Measurements from ENCODE around the gene LRRC23.

LRRC23 gene

GRCh38 chr12:6946033-6946919 lies 41.7 kb downstream of the LRRC23 start:
- DNase-seq, result peak; percentile 74 to 81 (median 77)

GRCh38 chr12:6946920-6947374 lies 42.3 kb downstream of the LRRC23 start:
- DNase-seq, result no peak

- DNase-seq, result no peak
Observed at GRCh38 chr12:6947615-6948014, 43.0 kb downstream of the LRRC23 start.

DNA sequence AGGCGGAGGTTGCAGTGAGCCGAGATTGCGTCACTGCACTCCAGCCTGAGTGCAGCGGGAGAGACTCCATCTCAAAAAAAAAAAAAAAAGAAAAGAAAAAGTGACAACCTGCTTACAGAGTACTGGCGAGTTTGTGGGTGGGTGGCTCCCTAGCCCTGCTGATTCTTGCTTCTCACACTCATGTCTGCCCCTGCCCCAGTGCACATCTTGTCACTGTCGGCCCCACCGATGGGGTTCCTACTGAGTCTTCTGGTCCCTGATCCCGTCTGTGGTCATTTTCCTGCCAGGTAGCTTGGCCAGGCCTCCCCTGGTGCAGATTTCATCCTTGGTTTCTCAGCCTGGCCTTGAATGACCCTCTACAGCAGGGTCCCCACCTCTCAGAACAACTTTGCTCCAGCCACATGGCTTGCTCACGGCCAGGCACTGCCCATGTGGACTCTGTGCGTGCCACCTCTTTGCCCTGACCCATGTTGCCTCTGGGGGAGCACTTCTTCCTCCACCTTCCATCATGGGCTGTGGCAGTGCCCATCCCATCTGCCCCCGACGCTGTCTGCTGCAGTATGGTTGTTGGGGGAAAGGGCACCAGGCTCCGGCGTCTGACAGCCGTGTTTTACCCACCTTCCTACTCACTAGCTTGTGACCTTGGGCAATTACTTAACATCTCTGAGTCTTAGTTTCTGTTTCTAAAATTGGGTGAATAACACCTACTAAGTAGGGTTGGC lies 44.4 kb downstream of the LRRC23 start:
- DNase-seq, result peak; percentile 83 to 88 (median 86)

DNA sequence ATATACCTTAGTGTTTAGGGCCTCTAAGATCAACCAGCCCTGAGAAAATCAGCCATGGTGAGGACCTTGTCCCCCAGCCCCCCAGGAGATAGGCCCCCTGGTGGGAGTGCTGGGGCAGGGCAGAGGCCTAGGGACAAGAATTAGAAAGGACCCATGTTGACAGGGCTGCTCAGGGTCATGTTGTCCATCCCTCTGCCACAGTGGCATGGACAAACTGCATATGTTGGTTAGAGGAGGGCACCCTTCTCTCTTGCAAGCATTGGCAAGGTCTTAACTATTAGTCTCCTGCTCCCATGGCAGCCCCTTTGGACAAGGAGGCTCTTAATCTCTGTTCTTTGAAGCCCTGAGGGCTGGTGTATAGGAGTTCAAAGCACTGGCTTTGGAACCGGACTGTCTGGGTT lies 45.8 kb downstream of the LRRC23 start:
- DNase-seq, result peak in 1 of 3 donors; percentile 52

DNA sequence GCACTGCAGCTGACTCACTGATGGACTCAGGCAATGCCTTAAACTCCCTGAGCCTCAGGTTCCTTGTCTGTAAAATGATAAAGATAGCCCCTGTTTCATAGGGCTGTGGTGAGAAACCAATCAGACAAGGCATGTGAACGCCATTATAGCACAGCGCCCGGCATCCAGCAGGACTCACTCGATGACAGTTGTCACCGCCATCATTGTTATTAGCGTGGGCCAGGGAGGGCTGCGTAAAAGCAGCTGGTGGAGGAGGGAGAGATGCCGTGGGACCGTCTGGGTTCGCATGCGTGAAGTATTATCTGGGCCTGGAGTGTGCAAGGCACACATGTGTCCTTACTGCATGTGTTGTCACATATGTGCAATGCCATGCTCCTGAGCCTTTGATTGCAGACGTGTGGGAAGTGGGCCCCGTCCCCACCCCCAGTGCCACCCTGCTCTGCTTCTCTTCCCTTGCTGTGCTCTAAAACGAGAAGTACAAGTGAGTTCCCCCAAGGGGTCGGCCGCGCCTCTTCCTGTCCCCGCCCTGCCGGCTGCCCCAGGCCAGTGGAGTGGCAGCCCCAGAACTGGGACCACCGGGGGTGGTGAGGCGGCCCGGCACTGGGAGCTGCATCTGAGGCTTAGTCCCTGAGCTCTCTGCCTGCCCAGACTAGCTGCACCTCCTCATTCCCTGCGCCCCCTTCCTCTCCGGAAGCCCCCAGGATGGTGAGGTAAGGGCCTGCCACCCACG lies 46.4 kb downstream of the LRRC23 start, which contains the start of gene PTPN6:
PTPN6 (plus strand) TSS at position 546 of the 730 bp plus-strand sequence; CDS start at position 703, 157 bp downstream.
- DNase-seq, result peak; percentile 88 to 92 (median 89)

DNA sequence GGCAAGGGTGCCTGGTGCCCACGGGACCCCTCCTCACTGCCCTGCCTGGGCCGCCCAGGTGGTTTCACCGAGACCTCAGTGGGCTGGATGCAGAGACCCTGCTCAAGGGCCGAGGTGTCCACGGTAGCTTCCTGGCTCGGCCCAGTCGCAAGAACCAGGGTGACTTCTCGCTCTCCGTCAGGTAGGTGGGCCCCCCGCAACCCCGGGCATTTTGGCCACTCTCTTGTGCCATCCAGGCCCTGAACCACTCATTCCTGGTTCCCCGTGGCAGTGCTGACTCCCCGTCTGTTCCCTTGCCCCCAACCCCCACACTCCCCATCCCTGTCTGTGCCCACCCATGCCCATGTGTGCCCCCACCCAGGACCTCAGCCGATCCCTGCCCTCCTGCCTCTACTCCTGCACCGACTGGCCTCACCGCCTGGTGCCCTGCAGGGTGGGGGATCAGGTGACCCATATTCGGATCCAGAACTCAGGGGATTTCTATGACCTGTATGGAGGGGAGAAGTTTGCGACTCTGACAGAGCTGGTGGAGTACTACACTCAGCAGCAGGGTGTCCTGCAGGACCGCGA lies 47.0 kb downstream of the LRRC23 start:
- DNase-seq, result no peak

- peak in 2 of 3 donors; percentile 46 to 51 for DNase-seq
Observed at GRCh38 chr12:6952121-6952862, 47.7 kb downstream of the LRRC23 start.

DNA sequence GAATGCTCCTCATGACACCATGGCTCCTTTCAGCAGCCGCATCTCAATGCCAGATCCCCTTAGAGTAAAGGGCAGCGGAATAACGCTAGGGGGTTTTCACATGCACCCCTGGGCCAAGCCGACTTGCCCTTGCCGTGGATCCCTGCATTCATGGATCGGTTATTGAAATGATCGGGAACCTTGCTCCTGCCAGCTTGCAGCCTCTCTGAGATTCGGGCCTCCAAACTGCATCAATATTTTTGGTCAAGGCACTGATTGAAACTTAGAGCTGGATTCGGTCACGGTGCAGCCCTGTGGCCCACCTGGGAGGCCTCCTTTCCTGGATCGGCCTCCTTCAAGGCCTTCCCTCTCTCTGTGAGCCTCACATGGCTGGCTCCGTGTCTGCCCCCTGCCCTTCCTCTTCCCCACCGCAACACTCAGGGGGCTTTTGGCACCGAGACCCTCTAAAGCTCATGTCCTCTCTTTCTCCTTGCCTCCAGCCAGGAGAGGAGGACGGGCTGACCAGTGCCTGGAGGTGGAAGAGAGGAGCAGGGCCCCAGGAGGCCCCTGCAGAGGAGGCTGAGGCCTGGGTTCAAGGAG lies 48.3 kb downstream of the LRRC23 start:
- DNase-seq, result no peak

DNA sequence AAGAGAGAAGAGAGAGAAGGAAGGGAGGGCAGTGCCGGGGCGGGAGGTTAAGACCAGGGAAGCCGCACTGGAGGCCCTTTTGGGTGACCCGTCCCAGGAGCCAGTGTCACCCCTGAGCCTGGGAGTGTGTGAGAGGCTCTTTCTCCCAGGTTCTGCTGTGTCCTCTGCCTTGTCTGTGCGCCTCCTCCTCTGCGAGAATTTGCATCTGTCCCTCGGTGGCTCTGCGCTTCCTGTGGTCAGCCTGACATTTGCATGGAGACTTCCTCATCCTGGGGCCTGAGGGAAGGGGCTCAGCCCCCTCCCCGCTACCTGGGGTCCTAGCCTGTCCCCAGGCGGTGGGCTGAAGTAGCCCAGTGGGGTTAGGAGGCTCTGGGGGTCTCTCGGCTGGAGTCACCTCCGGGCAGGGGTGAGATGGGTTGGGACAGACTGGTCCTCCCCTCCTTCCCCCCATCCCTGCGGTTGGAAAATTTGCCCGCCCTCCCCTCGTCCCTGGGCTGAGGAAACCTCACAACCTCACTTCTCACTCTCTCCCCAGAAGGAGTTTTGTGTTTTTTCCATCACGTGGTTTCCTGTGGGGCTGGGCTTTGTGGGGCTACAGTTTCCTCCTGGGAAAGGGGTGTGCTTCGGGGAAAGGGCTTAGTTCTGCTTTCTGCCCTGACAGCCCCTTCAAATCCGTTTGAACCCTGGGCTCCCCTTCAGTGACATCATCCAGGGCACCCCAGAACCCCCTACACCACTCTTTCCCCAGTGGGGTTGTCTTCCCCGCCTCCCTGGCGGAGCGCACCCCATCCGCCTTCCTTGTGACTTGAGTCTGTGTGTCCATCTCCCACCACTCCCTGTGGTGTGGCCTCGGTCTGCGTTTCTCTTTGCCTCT lies 49.1 kb downstream of the LRRC23 start:
- DNase-seq, result peak; percentile 93 to 95 (median 93)

- no peak for DNase-seq
Observed at GRCh38 chr12:6954316-6955107, 49.9 kb downstream of the LRRC23 start.

DNA sequence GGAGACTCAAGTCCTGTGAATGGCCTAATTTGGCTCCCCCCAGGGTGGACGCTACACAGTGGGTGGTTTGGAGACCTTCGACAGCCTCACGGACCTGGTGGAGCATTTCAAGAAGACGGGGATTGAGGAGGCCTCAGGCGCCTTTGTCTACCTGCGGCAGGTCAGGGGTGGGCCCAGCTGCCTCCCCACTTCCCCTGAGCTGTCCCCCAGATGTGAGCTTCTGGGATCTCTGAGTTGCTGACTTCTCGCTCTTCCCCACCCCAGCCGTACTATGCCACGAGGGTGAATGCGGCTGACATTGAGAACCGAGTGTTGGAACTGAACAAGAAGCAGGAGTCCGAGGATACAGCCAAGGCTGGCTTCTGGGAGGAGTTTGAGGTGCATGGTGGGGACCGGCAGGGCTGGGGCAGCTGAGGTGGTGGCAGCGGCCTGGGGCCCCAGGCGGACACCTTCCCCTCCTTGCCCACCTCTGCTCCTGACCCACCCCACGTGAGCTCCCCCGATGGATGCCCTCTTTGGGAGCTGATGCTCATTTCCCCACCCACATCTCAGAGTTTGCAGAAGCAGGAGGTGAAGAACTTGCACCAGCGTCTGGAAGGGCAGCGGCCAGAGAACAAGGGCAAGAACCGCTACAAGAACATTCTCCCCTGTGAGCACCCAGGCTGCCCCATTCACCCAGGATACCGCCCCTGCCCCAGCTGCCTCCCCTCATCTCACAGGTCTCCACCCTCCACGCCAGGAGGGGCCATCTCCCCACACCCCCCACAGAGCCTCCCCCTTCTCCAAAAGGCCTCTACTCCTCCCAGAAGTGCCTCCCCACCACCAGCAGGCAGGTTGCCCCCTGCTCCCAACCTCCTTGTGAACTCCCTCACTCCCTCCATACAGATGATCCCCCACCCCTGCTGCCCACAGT lies 50.7 kb downstream of the LRRC23 start:
- DNase-seq, result no peak

GRCh38 chr12:6956021-6956727 lies 51.6 kb downstream of the LRRC23 start:
- DNase-seq, result peak in 2 of 3 donors; percentile 54 to 59

- no peak for DNase-seq
Observed at GRCh38 chr12:6957151-6957701, 52.6 kb downstream of the LRRC23 start.

GRCh38 chr12:6957741-6958608 lies 53.4 kb downstream of the LRRC23 start:
- no peak for DNase-seq

- peak in 1 of 3 donors; percentile 51 for DNase-seq
Observed at GRCh38 chr12:6958609-6959057, 54.0 kb downstream of the LRRC23 start.

Data from suppressor macrophage treated with lipopolysaccharide for 1 hour (primary cell).